ENCODE data around the gene MEGF6.

MEGF6 gene

DNA sequence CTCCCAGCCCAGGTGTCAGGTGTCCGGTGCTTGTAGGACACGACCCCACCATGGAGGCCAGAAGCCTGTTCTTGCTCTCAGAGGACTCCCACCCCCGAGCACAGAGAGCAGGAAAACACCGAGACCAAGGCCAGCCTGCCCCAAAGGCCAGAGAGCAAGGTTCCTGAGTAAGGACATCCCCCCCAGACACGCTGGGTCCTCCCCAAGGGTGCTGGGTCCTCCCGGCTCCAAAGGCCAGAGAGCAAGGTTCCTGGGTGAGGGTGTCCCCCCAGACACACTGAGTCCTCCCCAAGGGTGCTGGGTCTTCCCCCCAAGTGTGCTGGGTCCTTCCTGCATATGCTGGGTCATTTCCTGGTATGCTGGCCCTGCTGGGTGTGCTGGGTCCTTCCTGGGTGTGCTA is 40.0 kb downstream of the MEGF6 start:
- no peak for DNase-seq

DNA sequence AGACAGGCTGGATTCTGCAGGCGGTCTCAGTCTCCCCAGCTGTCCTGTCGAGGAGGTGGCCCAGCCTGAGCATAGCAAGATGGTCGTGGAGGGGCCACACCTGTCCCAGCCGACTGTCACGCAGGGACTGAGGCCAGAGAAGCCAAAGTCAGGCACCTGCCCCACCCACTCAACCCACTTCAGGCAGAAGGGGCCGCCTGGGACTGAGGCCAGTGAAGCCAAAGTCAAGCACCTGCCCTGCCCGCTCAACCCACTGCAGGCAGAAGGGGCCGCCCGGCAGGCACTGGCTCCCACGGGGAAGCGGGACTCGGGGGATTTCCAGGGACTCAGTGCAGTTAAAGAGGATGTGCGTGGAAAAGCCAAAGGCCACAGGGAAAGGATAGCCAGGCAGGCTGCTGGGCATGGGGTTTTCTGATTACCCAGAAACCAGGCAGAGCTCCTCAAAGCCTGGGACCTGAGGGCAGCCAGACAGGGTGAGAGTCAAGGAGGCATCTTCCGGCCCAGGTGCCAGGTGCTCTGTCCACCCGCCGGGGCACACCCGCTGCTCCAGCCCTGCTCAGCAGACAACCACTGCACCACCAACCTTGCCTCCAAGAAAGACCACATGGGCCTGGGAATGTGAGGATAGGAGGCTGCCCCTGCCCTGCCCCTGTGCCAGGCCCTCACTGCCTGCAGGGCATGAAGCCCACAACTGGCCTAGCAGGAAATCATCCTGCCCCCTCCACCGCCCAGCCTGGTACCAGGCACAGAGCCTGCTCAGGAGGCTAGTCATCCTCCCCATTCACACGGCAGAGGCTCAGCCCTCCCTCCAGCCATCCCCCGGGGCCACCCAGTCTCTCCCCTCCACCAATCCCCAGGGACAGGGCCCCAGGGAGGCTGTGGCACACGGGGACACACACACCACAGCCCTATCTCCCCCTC is 41.0 kb downstream of the MEGF6 start:
- no peak for DNase-seq

DNA sequence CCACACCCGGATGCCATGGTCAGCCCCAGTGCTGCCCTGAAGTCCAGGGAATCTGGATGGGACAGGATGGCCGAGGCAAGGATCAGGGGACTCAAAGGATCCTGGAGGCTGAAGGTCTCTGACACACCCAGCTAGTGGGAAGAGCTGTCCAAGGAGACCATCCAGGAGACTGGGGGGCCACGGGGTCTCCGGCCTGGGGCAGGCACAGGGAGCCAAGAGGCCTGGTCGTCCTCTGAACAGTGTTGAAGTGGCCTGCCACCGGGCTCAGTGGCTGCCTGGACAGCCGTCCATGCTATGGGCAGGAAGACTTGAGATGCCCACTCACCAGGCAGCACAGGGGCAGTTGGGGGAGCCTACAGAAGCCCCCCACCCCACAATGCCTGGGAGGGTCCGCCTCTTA is 41.9 kb downstream of the MEGF6 start:
- no peak for DNase-seq

DNA sequence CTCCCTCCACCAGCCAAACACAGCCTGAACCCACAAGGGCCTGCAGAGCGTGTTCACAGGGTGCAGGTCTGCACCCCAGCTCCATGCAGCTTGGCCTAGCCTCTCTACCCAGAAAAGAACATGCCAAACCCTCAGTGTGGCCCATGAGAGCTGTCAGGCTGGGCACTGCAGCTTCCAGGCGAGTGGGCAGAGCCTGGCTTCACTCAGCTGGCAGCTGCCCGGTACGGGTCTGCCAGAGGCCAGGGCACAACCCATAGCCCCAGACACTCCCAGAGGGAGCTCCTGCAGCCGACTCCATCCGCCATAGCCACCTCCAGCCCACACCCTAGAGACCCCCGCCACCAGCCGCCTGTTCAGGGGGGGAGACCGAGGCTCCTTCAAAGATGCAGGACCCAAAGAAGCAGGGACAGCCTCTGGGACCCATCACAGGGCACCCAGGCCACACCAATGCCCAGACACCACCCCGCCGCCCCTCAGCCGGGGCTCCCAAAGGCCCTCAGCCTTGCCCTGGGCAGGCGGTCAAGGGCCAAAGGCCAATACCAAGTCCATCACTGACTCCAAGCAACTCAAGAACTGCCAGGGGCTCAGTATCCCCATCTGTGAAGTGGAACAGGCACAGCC is 42.4 kb downstream of the MEGF6 start:
- DNase-seq = no peak

DNA sequence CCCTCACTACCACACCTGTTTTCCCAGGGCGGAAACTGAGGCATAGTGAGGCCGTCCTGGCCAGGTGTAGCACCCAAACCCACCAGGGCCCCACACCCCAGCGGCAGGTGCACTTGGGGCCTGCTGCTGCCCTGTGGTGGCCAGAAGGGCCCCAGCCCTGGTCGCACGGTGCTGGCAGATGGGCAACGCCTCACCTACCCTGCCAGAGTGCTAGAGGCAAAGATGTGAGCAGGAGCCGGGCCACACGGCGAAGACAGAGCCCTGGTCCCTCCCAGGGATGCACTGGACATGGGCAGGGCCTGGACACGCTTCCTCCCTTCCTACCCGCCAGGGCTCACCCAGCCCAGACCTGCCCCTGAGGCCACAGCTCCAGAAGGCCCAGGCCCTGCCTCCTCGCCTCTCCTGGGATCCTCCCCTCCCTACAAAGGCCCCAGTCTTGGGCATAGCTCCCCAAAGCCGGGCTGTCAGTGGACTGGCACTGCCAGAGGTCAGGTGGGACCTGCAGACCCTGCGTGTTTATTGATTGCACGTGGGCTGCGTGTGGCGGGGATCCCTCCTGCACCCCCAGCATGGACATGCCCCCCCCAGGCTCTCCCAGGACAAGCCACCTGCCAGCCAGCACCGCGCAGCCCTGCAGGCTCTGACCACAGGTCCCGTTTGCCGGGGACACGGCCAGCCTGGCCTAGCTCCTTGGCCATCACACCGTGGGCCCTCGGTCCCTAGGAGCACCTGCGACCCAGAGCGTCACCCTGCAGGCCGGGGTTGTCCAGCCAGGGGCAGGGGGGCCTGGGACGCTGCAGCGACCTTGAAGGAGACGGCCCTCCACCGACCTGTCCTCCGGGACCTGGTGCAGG is 44.1 kb downstream of the MEGF6 start:
- no peak for DNase-seq

DNA sequence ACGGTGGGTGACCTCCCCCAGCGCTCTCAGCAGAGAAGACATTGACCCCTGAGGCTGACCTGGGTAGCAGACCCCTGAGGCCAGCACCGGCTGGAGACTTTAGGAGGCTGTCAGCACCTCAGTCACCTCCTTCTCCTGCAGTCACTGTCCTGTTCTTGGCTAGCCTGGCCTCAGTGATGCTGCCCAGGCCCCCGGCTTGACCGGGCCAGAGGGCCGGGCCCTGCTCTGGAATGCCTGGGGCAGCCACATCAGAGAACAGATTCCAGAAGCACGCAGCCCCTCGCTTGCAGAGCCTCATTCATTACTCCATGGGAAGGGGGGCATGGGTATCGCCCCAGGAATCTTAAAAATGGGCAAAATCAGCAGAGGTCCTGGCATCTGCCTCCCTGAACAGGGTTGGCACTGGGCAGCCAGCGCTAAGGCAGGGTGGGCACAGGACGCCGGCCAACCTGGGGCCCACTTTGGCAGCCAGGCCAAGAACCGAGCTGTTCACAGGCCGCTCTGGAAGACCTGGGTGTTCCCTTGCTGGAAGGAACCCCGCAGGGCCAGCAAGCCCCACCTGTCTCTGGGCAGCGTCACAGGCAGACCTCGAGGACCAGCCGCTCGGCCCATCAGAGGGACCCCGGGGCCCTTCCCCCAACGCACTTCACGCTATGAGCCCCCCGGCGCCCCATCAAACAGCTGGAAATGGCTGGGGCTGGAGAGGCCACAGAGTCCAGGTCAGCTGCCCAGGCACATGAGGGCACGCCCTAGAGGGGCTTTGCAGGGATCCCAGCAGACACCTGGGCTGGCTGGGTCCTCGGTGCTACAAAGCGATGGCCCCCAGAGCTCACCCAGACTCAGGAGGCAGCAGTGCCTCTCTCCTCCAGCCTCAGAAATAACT is 45.1 kb downstream of the MEGF6 start:
- DNase-seq = no peak

DNA sequence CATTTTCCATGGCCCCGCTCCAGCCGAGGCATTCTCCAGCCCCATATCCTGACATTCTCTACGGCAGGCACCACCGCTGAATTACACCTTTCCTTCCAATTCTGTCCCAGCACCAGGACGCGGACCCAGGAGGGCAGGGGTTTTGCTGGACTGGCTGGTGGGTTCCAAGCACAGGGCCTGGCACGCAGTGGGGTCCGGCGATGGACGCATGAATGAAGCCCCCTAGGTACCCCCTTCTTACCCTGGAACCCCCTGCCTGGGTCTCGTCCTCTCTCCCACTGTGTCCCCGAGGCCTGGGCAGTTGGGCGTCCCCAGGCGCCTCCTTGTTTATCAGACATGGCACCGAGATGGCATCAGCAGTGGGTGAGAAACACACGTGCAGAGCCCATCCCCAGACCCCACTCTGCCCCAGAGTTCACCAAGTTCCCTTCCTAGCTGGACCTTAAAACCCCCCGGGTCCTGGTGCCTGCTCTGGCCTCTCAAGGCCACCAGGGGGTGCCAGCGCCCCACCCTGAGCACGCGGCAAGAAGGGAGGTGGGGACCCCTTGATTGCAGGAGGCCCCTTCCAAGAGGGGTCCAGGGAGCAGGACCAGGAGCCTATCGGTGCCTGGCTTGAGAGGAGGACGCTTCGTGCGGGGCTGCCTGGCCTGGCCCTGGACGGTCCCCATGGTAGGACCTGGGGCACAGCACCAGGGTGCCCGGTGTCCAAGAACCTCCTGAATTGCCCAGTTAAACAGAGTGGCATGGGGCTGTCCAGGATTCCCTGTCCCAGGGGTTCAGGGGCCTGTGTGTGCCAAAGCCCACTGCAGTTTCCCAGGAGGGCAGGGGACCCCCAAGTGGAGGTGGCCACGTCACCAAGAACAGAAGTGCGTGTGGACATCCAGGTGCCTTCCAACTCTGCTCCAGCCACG is 46.1 kb downstream of the MEGF6 start:
- peak; percentile 25 for DNase-seq

DNA sequence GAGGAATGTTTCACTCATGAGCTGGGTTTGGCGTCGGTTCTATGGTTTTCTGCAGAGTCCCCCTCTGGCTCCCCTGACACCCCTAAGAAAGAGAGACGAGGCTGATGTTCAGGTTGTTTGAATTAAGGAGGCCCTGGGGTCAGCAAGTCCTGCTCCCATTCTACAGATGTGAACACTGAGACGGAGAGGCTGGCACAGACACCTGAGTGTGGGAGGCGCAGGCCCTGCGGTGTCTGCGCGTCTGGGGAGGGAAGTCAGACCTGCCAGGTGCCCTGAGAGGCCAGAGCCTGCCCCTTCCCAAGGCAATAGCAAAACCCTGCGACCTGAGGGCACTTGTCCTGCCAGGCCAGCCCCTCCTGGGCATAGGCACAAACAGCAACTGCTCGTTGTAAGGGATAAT is 47.7 kb downstream of the MEGF6 start:
- DNase-seq = no peak

DNA sequence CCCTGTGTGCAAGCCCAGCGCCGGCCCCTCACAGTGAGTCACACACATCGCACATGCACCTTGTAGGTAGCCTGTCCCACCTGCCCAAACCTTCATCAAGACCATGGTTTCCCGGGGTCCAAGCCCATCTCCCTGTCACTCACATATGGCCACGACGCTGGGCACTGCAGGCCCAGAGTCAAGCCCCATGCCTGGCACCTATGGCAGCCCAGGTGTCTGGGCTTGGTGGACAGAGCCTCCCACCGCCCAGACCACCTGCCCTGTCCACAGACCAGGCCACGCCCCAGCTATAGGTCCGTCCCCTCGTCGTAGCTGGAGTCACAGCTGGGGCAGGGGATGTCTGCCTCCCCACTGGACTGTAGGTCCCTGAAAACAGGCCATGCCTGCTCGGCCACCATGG is 48.2 kb downstream of the MEGF6 start:
- DNase-seq = no peak

DNA sequence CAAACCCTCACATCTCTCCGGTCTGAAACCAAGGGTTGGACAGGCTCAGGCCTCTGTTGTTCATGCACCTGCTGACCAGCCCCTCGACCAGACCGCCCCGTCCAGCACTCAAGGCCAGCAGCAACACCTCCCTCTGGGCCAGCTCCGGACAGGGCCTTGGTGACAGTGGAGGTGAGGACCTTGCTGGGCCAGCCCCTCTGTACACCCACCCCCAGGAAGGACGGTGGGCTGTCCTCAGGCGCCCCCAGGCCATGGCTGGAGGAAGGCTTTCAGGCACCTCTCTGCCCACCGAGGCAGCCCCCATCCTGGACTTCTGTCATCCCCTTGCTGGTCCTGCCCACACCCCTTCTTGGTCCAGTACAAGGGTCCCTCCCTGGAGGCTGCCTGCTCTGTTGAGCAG is 48.6 kb downstream of the MEGF6 start:
- no peak for DNase-seq

DNA sequence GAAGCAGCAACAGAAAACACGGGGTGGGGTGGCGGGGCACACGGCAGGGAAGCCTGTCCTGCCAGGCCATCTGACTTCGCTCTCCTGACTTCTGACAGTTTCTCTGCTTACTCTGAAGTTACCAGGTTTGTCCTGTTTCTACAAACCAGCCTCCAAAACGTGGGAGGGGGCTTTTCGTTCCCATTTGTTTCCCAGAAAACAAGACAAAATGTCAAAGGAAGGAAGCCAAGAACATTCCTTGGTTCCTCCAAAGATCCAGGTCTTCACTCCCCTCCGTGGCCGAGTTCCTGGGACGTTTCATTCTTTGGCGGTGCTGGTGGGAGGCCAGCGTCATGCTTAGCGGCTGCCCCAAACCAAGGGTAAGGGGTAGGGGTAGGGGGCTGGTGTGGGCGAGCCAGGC is 49.6 kb downstream of the MEGF6 start:
- no peak for DNase-seq

DNA sequence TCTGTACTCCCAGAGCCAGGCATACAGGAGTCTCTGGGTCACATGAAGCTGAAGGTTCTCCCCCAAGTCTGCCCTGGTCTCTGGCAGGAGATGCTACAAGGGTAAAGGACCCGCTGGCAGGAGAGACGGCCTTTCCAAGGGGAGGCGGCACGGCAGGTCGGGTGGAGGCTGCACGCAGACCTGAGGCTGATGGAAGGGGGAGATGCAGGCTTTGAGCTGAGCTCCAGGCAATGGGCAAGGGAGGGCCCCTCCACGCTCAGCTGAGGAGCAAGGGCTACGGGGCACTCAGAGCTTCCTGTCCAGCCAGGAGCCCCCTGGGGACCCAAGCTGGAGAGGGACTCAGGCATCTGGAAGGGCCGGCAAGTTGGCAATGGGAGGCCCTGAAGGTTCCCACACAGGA is 50.3 kb downstream of the MEGF6 start:
- DNase-seq = no peak

DNA sequence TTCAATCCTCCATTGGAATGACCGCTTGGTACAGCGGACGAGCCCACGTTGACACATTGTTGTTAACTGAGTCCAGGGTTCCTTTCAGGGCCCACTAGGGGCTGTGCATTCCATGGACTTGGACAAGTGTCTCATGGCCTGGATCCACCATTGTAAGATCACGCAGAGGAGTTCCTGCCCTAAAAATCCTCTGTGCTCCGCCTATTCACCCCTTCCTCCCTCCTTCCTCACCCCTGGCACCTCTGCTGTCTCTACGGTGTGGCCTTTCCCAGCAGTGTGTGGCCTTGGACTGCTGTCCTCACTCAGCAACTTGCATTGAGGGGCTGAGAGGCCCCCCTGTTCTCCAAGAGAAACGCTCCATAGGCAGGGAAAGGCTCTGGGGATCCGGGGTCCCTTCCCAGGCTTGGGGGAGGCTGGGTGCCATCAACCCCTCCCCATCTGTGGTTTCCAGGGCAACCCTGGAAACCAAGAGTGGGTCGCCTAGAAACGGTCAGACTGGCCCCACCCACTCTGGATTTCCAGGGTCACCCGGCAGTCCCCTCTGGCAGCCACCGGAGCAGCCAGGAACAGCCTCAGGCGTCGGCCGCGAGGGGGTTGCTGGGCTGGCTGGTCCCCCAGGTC is 50.9 kb downstream of the MEGF6 start:
- no peak for DNase-seq

DNA sequence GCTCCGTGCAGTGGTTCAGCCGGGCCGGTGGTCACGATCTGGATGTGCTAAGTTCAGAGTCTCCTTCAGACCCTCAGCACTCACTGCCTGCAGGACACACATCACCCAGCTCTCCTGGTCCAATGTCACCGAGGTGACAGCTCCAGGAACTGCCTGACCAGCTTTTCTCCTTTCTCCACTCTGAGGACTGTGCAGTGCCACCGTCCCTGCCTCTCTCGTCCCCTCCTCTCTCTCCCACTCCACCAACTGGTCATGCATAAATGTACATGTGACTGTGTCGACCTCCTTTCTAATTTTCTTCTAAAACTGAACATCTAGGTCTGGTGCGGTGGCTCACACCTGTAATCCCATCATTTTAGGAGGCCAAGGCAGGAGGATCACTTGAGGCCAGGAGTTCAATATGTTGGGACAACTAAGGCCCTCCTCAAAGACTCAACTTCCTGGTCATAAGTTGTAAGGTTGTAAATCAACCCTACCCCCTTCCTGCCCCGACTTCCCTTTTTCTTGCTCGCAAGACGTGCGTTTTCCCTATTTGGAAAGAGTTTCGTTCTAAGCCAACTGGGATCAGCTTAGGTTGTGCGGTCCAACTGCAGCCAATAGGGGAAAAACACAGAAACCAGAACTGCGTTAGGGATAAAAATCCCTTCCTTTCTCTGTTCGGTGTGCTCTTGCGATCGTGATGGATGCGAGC is 53.1 kb downstream of the MEGF6 start:
- no peak for DNase-seq

DNA sequence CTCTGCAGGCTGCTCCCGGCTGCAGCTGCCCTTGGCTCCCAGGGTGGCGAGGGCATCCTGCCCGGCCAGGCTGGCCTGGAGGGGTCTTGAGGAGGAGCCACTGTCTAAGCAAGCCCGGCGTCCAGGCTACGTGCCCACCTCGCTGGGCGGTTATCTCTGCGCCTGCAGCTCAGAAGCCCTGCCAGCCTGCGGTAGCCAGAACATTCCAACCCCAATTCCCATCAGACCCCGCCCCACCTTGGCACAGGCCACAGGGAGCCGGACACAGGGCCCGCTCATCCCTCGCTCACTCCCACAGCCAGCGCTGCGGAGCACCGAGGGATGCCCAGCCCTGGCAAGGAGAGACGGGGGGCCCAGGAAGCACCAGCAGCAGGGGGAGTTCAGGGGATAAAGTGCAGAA is 53.9 kb downstream of the MEGF6 start:
- DNase-seq = no peak

DNA sequence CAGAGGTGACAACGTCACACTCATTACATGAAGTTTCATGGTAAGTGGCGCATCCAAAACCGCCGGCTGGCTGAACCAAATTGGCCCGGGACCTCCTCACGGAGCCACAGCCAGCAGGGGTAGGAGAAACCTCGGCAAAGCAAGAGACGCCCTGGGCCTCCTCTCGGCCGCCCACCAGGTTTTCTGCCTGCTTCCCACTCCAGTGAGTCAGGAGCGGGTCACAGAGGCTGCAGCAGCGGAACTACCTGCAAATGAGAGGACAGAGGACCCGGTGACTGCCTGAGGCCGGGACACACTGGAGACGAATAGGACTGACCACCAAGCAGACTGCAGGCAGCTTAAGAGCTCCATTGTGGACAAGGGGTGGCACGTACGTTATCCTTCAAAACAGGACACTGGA is 55.0 kb downstream of the MEGF6 start:
- no peak for DNase-seq

DNA sequence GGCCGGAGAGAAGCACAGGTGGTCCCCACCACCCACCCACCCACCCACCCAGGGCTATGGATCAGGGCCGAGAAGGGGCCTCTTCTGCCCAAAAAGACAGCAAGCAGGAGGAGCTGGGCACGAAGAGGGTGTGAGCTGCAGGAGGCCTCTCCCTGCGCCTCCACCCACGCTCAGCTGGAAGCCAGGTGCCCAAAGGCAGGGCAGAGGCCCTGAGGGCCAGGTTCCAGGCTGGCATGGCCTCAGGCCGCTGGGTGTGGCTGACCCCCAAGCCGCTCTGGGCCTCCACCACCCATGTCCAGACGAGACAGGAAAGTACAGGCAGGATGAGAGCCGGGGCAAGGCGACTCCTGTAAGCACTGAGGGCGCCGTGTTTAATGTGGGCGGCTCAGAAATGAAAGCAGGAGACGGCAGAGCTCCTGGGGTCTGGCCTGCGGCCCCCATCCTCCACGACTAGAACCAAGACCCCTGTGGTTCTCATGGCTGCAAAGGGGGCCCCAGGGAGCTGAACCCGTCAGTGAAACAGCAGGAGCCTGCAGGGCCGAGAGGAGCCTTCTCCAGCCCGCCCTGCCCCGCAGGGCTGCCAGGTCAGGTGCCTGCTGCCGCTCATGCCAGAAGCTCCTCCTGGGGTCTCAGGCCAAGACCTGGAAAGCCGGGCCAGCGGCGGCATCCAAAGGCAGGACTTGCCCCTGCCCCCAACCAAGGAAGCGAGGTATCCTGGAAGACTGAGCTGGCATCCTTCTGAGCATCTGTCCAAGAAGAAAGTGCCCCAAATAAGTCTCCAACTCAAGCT is 56.0 kb downstream of the MEGF6 start:
- DNase-seq = no peak

DNA sequence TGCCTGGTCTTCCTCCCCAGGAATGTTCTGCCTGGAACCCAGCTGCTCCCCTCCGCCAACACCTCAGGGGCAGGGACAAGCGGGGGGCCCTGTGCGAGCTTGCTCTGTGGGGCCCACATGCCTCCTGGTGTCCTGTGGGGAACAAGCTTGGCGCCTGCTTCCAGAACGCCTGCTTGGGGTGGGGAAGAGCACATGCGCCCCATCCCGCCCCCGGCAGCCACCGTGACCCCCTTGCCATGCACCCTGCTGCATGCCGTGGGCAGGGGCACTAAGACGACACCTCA is 57.4 kb downstream of the MEGF6 start:
- DNase-seq = no peak

DNA sequence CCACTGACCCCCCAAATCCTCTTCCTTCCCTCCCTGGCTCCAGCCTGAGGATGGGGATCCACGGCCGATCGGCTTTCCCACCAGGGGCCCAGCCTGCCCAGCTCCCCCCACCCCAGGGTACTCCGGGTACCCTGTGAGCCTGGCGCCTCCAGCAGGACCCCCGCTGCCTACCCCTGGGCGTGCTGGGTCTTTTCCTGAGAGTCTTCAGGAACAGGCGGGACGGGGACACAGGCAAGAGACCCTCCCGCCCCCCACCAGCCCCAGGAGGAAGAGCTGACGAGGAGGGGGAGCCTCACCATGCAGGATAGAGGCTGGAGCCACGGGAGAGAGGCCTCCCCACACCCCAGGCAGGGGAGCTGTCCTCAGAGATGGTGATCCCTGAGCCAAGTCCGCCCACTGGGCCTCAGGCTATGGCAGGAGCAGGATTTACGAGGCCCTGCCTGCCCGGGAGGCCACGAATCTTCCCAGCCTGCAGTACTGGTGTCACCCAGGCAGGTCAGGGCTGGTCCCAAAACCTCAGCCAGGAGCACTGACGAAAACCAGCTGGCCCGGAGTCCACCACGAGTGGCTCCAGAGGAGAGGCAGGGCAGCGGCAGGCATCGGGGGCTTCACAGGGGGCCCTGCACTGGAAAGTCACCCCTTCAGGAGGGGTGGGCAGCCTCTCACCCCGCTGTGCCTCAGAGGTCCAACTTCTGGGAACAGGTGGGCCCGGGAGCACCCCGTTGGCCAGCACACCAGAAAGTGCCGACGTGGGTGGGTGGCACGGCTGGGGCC is 58.0 kb downstream of the MEGF6 start:
- DNase-seq = no peak
